ENCODE results near the gene L3MBTL4. TPM values are rescaled to one million over a fixed set of nuclear protein-coding genes. Genes with fewer than 3 reads are reported as not detected.

L3MBTL4 gene
- total and polyA plus RNA-seq, 2 donors: 3.4 to 4.3 TPM

- H3K27ac ChIP-seq (ENCODE audit: low read depth in 1 of 2, low read length in 1 of 2): no peak overlapping the region
- 86% methylated on average over 1 of the region's 1 CpG for WGBS
- no peak for DNase-seq (ENCODE audit: low read depth in 6 of 9, low spot score in 9 of 9)
Observed at GRCh38 chr18:6119761-6120160, 294.9 kb downstream of the L3MBTL4 start.

GRCh38 chr18:6118080-6118479 lies 296.6 kb downstream of the L3MBTL4 start:
- no peak for DNase-seq (ENCODE audit: low read depth in 6 of 9, low spot score in 9 of 9)

More at GRCh38 chr18:6119761-6120160, 294.9 kb downstream of the L3MBTL4 start:
- no peaks in the 10 kb centered on the region for H3K27me3 ChIP-seq (ENCODE audit: control insufficient read depth in 2 of 2, insufficient read depth in 1 of 2, low read length in 1 of 2)
- no peaks in the 10 kb centered on the region for H3K4me1 ChIP-seq (ENCODE audit: control insufficient read depth in 2 of 2, insufficient read depth in 2 of 2, low read length in 2 of 2)
- no peaks in the 10 kb centered on the region for H3K36me3 ChIP-seq (ENCODE audit: control insufficient read depth in 2 of 2, insufficient read depth in 2 of 2, low read length in 1 of 2)
- no peaks in the 10 kb centered on the region for H3K9me3 ChIP-seq (ENCODE audit: control insufficient read depth in 2 of 2, insufficient read depth in 1 of 2, low read length in 1 of 2)
- no peak overlapping the region for H3K4me3 ChIP-seq (ENCODE audit: low read length in 2 of 2)

GRCh38 chr18:6115710-6116109 lies 299.0 kb downstream of the L3MBTL4 start:
- 95% methylated on average over 4 of the region's 4 CpGs for WGBS
- Histone ChIP-seq H3K27me3 (ENCODE audit: control insufficient read depth in 2 of 2, insufficient read depth in 1 of 2, low read length in 1 of 2) (no peaks in the 10 kb centered on the region), H3K4me3 (ENCODE audit: low read length in 2 of 2) (no peak overlapping the region), H3K27ac (ENCODE audit: low read depth in 1 of 2, low read length in 1 of 2) (no peak overlapping the region), H3K4me1 (ENCODE audit: control insufficient read depth in 2 of 2, insufficient read depth in 2 of 2, low read length in 2 of 2) (no peaks in the 10 kb centered on the region), H3K36me3 (ENCODE audit: control insufficient read depth in 2 of 2, insufficient read depth in 2 of 2, low read length in 1 of 2) (no peaks in the 10 kb centered on the region), H3K9me3 (ENCODE audit: control insufficient read depth in 2 of 2, insufficient read depth in 1 of 2, low read length in 1 of 2) (no peaks in the 10 kb centered on the region)
- DNase-seq (ENCODE audit: low read depth in 6 of 9, low spot score in 9 of 9): no peak

More at GRCh38 chr18:6118080-6118479, 296.6 kb downstream of the L3MBTL4 start:
- Histone ChIP-seq H3K27ac (ENCODE audit: low read depth in 1 of 2, low read length in 1 of 2) (no peak overlapping the region), H3K9me3 (ENCODE audit: control insufficient read depth in 2 of 2, insufficient read depth in 1 of 2, low read length in 1 of 2) (no peaks in the 10 kb centered on the region), H3K4me1 (ENCODE audit: control insufficient read depth in 2 of 2, insufficient read depth in 2 of 2, low read length in 2 of 2) (no peaks in the 10 kb centered on the region), H3K27me3 (ENCODE audit: control insufficient read depth in 2 of 2, insufficient read depth in 1 of 2, low read length in 1 of 2) (no peaks in the 10 kb centered on the region), H3K4me3 (ENCODE audit: low read length in 2 of 2) (no peak overlapping the region), H3K36me3 (ENCODE audit: control insufficient read depth in 2 of 2, insufficient read depth in 2 of 2, low read length in 1 of 2) (no peaks in the 10 kb centered on the region)
- WGBS: 82% methylated on average over 2 of the region's 2 CpGs

- no peak for DNase-seq (ENCODE audit: low read depth in 6 of 9, low spot score in 9 of 9)
- 91% methylated on average over 2 of the region's 2 CpGs for WGBS
- Histone ChIP-seq H3K27ac (ENCODE audit: low read depth in 1 of 2, low read length in 1 of 2) (no peak overlapping the region), H3K36me3 (ENCODE audit: control insufficient read depth in 2 of 2, insufficient read depth in 2 of 2, low read length in 1 of 2) (no peaks in the 10 kb centered on the region), H3K27me3 (ENCODE audit: control insufficient read depth in 2 of 2, insufficient read depth in 1 of 2, low read length in 1 of 2) (no peaks in the 10 kb centered on the region), H3K4me3 (ENCODE audit: low read length in 2 of 2) (no peak overlapping the region), H3K9me3 (ENCODE audit: control insufficient read depth in 2 of 2, insufficient read depth in 1 of 2, low read length in 1 of 2) (no peaks in the 10 kb centered on the region), H3K4me1 (ENCODE audit: control insufficient read depth in 2 of 2, insufficient read depth in 2 of 2, low read length in 2 of 2) (no peaks in the 10 kb centered on the region)
Observed at GRCh38 chr18:6113650-6114049, 301.1 kb downstream of the L3MBTL4 start.

- DNase-seq (ENCODE audit: low read depth in 6 of 9, low spot score in 9 of 9): no peak
- Histone ChIP-seq H3K36me3 (ENCODE audit: control insufficient read depth in 2 of 2, insufficient read depth in 2 of 2, low read length in 1 of 2) (no peaks in the 10 kb centered on the region), H3K27ac (ENCODE audit: low read depth in 1 of 2, low read length in 1 of 2) (no peak overlapping the region), H3K27me3 (ENCODE audit: control insufficient read depth in 2 of 2, insufficient read depth in 1 of 2, low read length in 1 of 2) (no peaks in the 10 kb centered on the region), H3K4me1 (ENCODE audit: control insufficient read depth in 2 of 2, insufficient read depth in 2 of 2, low read length in 2 of 2) (no peaks in the 10 kb centered on the region), H3K4me3 (ENCODE audit: low read length in 2 of 2) (no peak overlapping the region), H3K9me3 (ENCODE audit: control insufficient read depth in 2 of 2, insufficient read depth in 1 of 2, low read length in 1 of 2) (no peaks in the 10 kb centered on the region)
- WGBS: 91% methylated on average over 3 of the region's 3 CpGs
Observed at GRCh38 chr18:6111726-6112125, 303.0 kb downstream of the L3MBTL4 start.

- 94% methylated on average over 6 of the region's 6 CpGs for WGBS
- H3K9me3 ChIP-seq (ENCODE audit: control insufficient read depth in 2 of 2, insufficient read depth in 1 of 2, low read length in 1 of 2): no peaks in the 10 kb centered on the region
Observed at GRCh38 chr18:6109743-6110142, 305.0 kb downstream of the L3MBTL4 start.

GRCh38 chr18:6107794-6108193 lies 306.9 kb downstream of the L3MBTL4 start:
- no peaks in the 10 kb centered on the region for H3K4me1 ChIP-seq (ENCODE audit: control insufficient read depth in 2 of 2, insufficient read depth in 2 of 2, low read length in 2 of 2)
- 83% methylated on average over 6 of the region's 6 CpGs for WGBS
- no peaks in the 10 kb centered on the region for H3K27me3 ChIP-seq (ENCODE audit: control insufficient read depth in 2 of 2, insufficient read depth in 1 of 2, low read length in 1 of 2)
- no peaks in the 10 kb centered on the region for H3K9me3 ChIP-seq (ENCODE audit: control insufficient read depth in 2 of 2, insufficient read depth in 1 of 2, low read length in 1 of 2)
- H3K4me3 ChIP-seq (ENCODE audit: low read length in 2 of 2): no peak overlapping the region
- H3K36me3 ChIP-seq (ENCODE audit: control insufficient read depth in 2 of 2, insufficient read depth in 2 of 2, low read length in 1 of 2): no peaks in the 10 kb centered on the region
- H3K27ac ChIP-seq (ENCODE audit: low read depth in 1 of 2, low read length in 1 of 2): no peak overlapping the region
- no peak for DNase-seq (ENCODE audit: low read depth in 6 of 9, low spot score in 9 of 9)

More at GRCh38 chr18:6109743-6110142, 305.0 kb downstream of the L3MBTL4 start:
- Histone ChIP-seq H3K36me3 (ENCODE audit: control insufficient read depth in 2 of 2, insufficient read depth in 2 of 2, low read length in 1 of 2) (no peaks in the 10 kb centered on the region), H3K27me3 (ENCODE audit: control insufficient read depth in 2 of 2, insufficient read depth in 1 of 2, low read length in 1 of 2) (no peaks in the 10 kb centered on the region), H3K4me3 (ENCODE audit: low read length in 2 of 2) (no peak overlapping the region), H3K27ac (ENCODE audit: low read depth in 1 of 2, low read length in 1 of 2) (no peak overlapping the region), H3K4me1 (ENCODE audit: control insufficient read depth in 2 of 2, insufficient read depth in 2 of 2, low read length in 2 of 2) (no peaks in the 10 kb centered on the region)
- no peak for DNase-seq (ENCODE audit: low read depth in 6 of 9, low spot score in 9 of 9)

GRCh38 chr18:6106091-6106685 lies 308.5 kb downstream of the L3MBTL4 start:
- Histone ChIP-seq H3K36me3 (ENCODE audit: control insufficient read depth in 2 of 2, insufficient read depth in 2 of 2, low read length in 1 of 2) (no peaks in the 10 kb centered on the region), H3K9me3 (ENCODE audit: control insufficient read depth in 2 of 2, insufficient read depth in 1 of 2, low read length in 1 of 2) (no peaks in the 10 kb centered on the region), H3K4me1 (ENCODE audit: control insufficient read depth in 2 of 2, insufficient read depth in 2 of 2, low read length in 2 of 2) (no peaks in the 10 kb centered on the region), H3K4me3 (ENCODE audit: low read length in 2 of 2) (no peak overlapping the region), H3K27me3 (ENCODE audit: control insufficient read depth in 2 of 2, insufficient read depth in 1 of 2, low read length in 1 of 2) (no peaks in the 10 kb centered on the region), H3K27ac (ENCODE audit: low read depth in 1 of 2, low read length in 1 of 2) (no peak overlapping the region)
- 92% methylated on average over 1 of the region's 1 CpG for WGBS
- DNase-seq (ENCODE audit: low read depth in 6 of 9, low spot score in 9 of 9): no peak

- no peaks in the 10 kb centered on the region for H3K36me3 ChIP-seq (ENCODE audit: control insufficient read depth in 2 of 2, insufficient read depth in 2 of 2, low read length in 1 of 2)
- H3K27ac ChIP-seq (ENCODE audit: low read depth in 1 of 2, low read length in 1 of 2): no peak overlapping the region
- H3K9me3 ChIP-seq (ENCODE audit: control insufficient read depth in 2 of 2, insufficient read depth in 1 of 2, low read length in 1 of 2): no peaks in the 10 kb centered on the region
- DNase-seq (ENCODE audit: low read depth in 6 of 9, low spot score in 9 of 9): no peak
- WGBS: 89% methylated on average over 3 of the region's 3 CpGs
- H3K4me1 ChIP-seq (ENCODE audit: control insufficient read depth in 2 of 2, insufficient read depth in 2 of 2, low read length in 2 of 2): no peaks in the 10 kb centered on the region
- H3K27me3 ChIP-seq (ENCODE audit: control insufficient read depth in 2 of 2, insufficient read depth in 1 of 2, low read length in 1 of 2): no peaks in the 10 kb centered on the region
- no peak overlapping the region for H3K4me3 ChIP-seq (ENCODE audit: low read length in 2 of 2)
Observed at GRCh38 chr18:6103741-6104140, 311.0 kb downstream of the L3MBTL4 start.
